ENCODE measurements around the gene NEO1.

GRCh38 chr15:73231661-73232419 is 179.6 kb downstream of the NEO1 start:
- TF ChIP-seq POLR2A (IDR thresholded peaks at IDR 0.05; ENCODE audit: low read depth, low read length) (no peak), POLR2AphosphoS5 (IDR thresholded peaks at IDR 0.05; ENCODE audit: low read depth, low read length) (no peak), TAF1 (IDR thresholded peaks at IDR 0.05; ENCODE audit: low read depth, low read length) (no peak), PAX5 (IDR thresholded peaks at IDR 0.05; ENCODE audit: insufficient read depth, low read length, severe bottlenecking) (no peak), POU2F2 (IDR thresholded peaks at IDR 0.05; ENCODE audit: low read depth, low read length) (no peak)
